ENCODE data around the gene FIG4. TPM values are rescaled to one million over a fixed set of nuclear protein-coding genes. Genes with fewer than 3 reads are reported as not detected.
"Not testable (repeated sequence)": the region's sequence is repeated elsewhere in the genome, so short reads cannot be mapped to it uniquely, and the experiment has no call there.

Gene FIG4
- total RNA-seq, 1 experiment from 2014 or later = 22.4 TPM

GRCh38 chr6:109852713-109853112, 161.6 kb downstream of the FIG4 start:
- no peak for DNase-seq (ENCODE audit: low spot score)

DNA sequence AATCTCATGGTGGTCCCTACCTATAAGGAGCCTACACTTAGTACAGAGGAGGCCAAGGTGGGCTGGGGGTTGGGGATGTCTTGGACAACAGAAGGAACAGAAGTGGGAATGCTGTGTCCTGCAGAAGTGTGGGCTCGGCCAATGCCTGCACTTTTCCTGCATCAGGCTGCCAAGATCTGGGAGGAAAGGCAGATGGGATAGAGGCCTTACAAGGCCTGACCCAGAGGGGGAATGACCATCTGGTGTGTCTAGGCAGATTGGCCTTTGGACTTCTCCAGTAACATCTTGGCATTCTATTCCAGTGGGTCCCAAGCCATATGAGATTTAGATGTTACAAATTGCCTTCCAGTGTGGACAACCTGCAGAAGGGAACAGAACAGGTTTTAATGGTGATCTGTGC, 162.3 kb downstream of the FIG4 start:
- no peak for DNase-seq (ENCODE audit: low spot score)

GRCh38 chr6:109853951-109854350, 162.9 kb downstream of the FIG4 start:
- no peak for DNase-seq (ENCODE audit: low spot score)

DNA sequence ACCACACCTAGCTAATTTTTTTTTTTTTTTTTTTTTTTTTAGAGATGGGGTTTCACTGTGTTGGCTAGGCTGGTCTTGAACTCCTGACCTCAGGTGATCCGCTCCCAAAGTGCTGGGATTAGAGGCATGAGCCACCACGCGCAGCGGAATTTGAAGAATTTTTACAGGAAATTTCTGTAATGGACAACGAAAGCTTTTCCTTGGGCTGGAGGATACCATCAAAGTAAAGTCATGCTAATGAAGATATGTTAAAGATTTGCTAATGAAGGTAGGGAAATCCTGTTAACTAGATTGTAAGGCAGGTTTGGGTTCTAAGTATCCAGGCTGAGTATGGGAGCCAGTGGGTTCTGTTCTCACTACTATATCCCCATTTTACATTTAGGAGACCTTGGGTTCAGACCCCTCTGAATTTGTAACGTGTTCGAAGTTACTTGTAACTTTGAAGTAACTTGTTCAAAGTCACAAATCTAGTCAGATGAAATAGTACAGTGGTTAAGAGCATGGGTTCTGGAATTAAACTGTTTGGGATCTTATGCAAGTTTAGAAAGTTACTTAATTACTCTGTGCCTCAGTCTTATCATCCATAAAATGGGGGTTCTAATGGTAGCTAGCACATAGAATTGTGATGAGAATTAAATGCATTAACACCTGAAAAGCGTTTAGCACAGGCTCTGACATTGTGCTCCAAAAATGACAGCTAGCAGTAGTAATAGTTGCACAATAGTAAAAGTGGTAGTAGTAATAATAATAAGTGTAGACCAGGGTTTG, 163.6 kb downstream of the FIG4 start:
- DNase-seq (ENCODE audit: low spot score) = no peak

DNA sequence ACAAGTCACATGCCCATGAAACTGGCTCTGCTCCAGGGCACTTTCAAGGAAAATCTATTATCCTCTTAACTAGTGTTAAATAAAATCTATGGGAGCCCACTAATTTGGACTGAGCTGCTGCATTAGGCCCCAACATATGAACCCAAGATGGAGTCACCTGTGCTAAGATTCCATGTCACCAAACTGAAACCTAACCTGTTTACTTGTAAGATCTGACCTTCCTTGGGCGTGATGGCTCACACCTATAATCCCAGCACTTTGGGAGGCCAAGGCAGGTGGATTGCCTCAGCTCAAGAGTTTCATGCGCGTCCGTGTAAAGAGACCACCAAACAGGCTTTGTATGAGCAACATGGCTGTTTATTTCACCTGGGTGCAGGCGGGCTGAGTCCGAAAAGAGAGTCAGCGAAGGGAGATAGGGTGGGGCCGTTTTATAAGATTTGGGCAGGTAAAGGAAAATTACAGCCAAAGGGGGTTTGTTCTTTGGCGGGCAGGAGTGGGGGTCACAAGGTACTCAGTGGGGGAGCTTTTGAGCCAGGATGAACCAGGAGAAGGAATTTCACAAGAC, 164.5 kb downstream of the FIG4 start:
- DNase-seq (ENCODE audit: low spot score) = not testable (repeated sequence)

DNA sequence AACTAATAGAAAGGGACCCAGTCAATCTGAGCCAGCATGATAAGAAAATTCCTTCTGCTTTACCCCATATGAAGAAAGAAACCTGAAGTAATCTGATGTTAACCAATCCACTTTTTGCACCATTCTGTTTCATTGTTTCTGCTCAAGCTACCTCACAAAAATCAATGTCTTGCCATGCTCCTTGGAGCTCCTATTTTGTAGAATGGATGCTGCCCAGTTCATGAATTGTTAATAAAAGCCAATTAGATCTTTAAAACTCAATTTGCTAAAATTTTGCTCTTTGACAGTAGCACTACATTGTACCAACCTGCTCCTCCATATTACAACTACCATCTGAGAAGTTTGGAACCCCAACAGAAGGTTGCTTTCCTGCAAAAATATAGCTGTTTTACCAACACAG, 170.8 kb downstream of the FIG4 start:
- DNase-seq (ENCODE audit: low spot score) = no peak

DNA sequence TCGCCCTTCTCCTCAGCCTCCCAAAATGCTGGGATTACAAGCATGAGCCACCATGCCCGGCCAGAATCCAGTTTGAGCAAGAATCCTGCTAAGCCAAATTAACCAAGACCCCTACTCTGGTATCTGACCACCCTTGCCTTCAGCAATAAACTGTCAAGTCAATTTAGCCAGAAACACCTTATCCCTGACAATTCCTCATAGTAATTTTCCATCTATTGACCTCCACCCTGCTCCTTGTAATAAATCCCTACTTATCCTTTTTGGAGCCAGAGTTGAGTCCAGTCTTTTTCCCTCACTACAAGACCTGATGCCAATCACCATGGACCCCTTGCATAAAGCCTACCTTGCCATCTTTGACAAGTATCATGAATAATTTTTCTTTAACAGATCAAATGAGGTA, 173.0 kb downstream of the FIG4 start:
- no peak for DNase-seq (ENCODE audit: low spot score)

DNA sequence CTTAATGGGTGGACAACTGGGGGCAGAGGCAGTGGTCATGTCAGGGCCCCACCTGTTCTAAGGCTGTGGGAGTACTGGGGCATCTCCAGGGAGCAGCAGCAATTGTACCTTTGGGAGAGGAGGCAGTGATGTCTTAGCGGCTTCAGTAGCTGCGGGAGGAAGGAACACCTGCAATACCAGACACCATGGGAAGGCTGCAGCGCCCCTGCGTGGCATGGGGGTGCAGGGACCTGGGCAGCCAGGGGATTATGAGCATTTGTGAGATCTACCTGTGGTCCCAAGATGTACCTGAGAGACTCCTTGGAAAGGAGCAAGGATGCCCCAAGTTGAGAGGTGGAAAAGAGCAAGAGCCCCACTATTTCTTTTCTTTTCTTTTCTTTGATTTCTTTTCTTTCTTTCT, 174.9 kb downstream of the FIG4 start:
- DNase-seq (ENCODE audit: low spot score) = no peak

GRCh38 chr6:109867009-109867969, 176.2 kb downstream of the FIG4 start:
- no peak for DNase-seq (ENCODE audit: low spot score)

- peak; percentile 4 for DNase-seq (ENCODE audit: low spot score)
These were observed 176.9 kb downstream of the FIG4 start for GRCh38 chr6:109867970-109868358.

GRCh38 chr6:109869398-109870088, 178.4 kb downstream of the FIG4 start:
- DNase-seq (ENCODE audit: low spot score) = not testable (repeated sequence)

GRCh38 chr6:109870089-109870410, 179.0 kb downstream of the FIG4 start:
- no peak for DNase-seq (ENCODE audit: low spot score)

GRCh38 chr6:109872549-109872948, 181.5 kb downstream of the FIG4 start:
- no peak for DNase-seq (ENCODE audit: low spot score)

- no peak for DNase-seq (ENCODE audit: low spot score)
These were observed 182.0 kb downstream of the FIG4 start for GRCh38 chr6:109872968-109873545.

- DNase-seq (ENCODE audit: low spot score) = no peak
These were observed 183.0 kb downstream of the FIG4 start for GRCh38 chr6:109874086-109874485.

DNA sequence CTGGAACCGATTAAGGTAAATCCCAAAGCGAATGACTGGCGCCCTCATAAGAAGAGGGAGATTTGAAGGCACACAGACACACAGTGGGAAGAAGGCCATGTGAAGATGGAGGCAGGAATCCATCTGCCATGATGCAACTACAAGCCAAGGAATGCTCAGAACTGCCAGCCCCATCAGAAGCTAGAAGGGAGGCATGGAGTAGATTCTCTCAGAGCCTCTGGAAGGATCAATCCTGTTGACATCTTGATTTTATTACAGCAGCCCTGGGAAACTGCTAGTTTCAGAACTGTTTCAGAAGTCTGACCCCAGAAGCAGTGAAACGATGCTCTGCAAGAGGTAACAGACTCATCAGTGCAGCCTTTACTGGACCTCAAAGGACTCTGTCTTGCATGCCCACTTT, 183.5 kb downstream of the FIG4 start:
- no peak for DNase-seq (ENCODE audit: low spot score)

Other genes with a start within 250 kb of the FIG4 start
- gene MICAL1, start 235.5 kb upstream of the FIG4 start, total RNA-seq (2014; rRNA removed; shearing (Covaris generic)) = 34.2 and 37.3 TPM in 2 replicates
- 7.9 and 9.8 TPM in 2 replicates for gene ZBTB24, start 208.1 kb upstream of the FIG4 start, total RNA-seq (2014; rRNA removed; shearing (Covaris generic))
- gene AK9, start 94 bp upstream of the FIG4 start, total RNA-seq (2014; rRNA removed; shearing (Covaris generic)) = 3.2 and 7.2 TPM in 2 replicates